Measurements from ENCODE around the gene SLC35G6.

DNA sequence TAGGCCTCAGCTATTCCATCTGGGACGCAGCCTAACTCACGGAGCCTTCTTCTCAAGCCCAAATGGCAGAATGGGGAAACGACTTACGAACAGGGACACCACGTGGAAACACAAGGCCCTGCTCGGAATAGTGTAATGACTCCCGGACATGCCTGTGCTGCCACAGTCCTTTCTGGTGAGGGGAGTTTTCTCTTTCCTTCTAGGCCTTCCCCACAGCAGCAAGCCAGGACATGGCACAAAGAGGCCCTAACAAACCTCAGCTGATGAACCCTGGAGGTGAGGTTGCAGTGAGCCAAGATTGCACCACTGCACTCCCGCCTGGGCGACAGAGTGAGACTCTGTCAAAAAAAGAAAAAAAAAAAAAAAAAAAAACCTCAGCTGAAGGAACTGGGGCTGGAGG is 17.2 kb upstream of the SLC35G6 start:
- TF ChIP-seq CTCF (IDR thresholded peaks at IDR 0.05) (no peak), POLR2AphosphoS5 (IDR thresholded peaks at IDR 0.05; ENCODE audit: low read depth, low read length) (no peak), TCF7L2 (IDR thresholded peaks at IDR 0.05; ENCODE audit: low read depth, low read length) (no peak), REST (IDR thresholded peaks at IDR 0.05; ENCODE audit: insufficient read depth in 1 of 2, low read depth in 2 of 2, low read length in 1 of 2) (no peak), SIN3A (IDR thresholded peaks at IDR 0.05; ENCODE audit: borderline replicate concordance, insufficient read depth, low read depth, low read length) (no peak)
